A673 (cell line): ENCODE results near the gene SAMD4B. TPM values are rescaled to one million over a fixed set of nuclear protein-coding genes. Genes with fewer than 3 reads are reported as not detected.

Experiments
- BruUV-seq: library from RNA; stranded (reverse); fragments of 400-500 nt; replicated peaks from 2 replicates; lab custom pipeline; 2021; lab: Mats Ljungman, UMichigan
- CTCF ChIA-PET: fragments of 300-600 bp; sonication (Branson Sonifier 250); formaldehyde crosslinking; loops from one replicate; lab custom pipeline; 2022; ENCODE audit warnings: antibody characterized with exemption; lab: Charles Lee
- POLR2A ChIA-PET: fragments of 300-600 bp; sonication (Branson Sonifier 250); formaldehyde crosslinking; loops from one replicate; lab custom pipeline; 2022; ENCODE audit warnings: antibody characterized with exemption; ENCODE audit not compliant: low non-redundant PET; lab: Charles Lee
- DNase-seq: peaks from one replicate; pipeline ENCODE4 v3.0.0-alpha.2; 2015; ENCODE audit warnings: low spot score
- H3K27ac ChIP-seq: fragments of 200-600 bp; sonication (generic); 2 replicates; pipeline ENCODE4 v1.5.1; 2016; ENCODE audit warnings: mixed run types, low read depth, mild to moderate bottlenecking, mixed read lengths, antibody characterized with exemption, low read length; ENCODE audit not compliant: poor library complexity, severe bottlenecking
- H3K27me3 ChIP-seq: fragments of 200-600 bp; sonication (generic); replicated peaks from 2 replicates; pipeline ENCODE4 v1.6.1; 2017; ENCODE audit warnings: mixed run types, low read depth, mild to moderate bottlenecking, mixed read lengths, antibody characterized with exemption, low read length; ENCODE audit not compliant: insufficient read depth, poor library complexity
- H3K36me3 ChIP-seq: fragments of 200-600 bp; sonication (generic); 2 replicates; pipeline ENCODE4 v1.6.1; 2016; ENCODE audit warnings: mixed run types, mild to moderate bottlenecking, mixed read lengths, antibody characterized with exemption, low read length; ENCODE audit not compliant: insufficient read depth, poor library complexity, severe bottlenecking
- H3K4me1 ChIP-seq: fragments of 200-600 bp; sonication (generic); 2 replicates; pipeline ENCODE4 v1.6.1; 2017; ENCODE audit warnings: mixed run types, mild to moderate bottlenecking, mixed read lengths, antibody characterized with exemption, low read length; ENCODE audit not compliant: insufficient read depth, poor library complexity, severe bottlenecking
- H3K4me3 ChIP-seq: fragments of 200-600 bp; sonication (generic); 2 replicates; pipeline ENCODE4 v1.5.1; 2016; ENCODE audit warnings: low read depth, mixed run types, mild to moderate bottlenecking, mixed read lengths, low read length; ENCODE audit not compliant: poor library complexity, severe bottlenecking
- H3K9me3 ChIP-seq: fragments of 200-600 bp; sonication (generic); 2 replicates; pipeline ENCODE4 v1.6.1; 2016; ENCODE audit warnings: mixed run types, low read depth, mild to moderate bottlenecking, mixed read lengths, antibody characterized with exemption, low read length; ENCODE audit not compliant: poor library complexity, severe bottlenecking
- EZH2 ChIP-seq: fragments of 200-600 bp; sonication (generic); IDR thresholded peaks from 2 replicates; pipeline ENCODE4 v1.6.1; 2017; ENCODE audit warnings: borderline replicate concordance, low read depth, mild to moderate bottlenecking, mixed read lengths, antibody characterized with exemption, low read length; ENCODE audit not compliant: poor library complexity, severe bottlenecking
- intact Hi-C: fragments of 100-400 bp; cut with micrococcal nuclease; formaldehyde crosslinking; loops from one replicate; pipeline ENCODE4 v1.10.0; 2022; ENCODE audit not compliant: unreplicated experiment
- total RNA-seq: library from RNA; stranded (reverse); gene quantifications from 2 replicates; pipeline ENCODE4 v1.2.3, GENCODE V29; 2021
- TF ChIP-seq, protein P1 (sequence below): fragments of 300-800, 200-600 bp; sonication (generic); conservative IDR thresholded peaks from 2 replicates; pipeline ENCODE4 v1.5.1; 2017; ENCODE audit warnings: low read depth, mild to moderate bottlenecking, antibody characterized with exemption, low read length, moderate library complexity, mixed read lengths

The SAMD4B gene
- total RNA-seq, 1 experiment from 2014 or later: 168 TPM

DNA sequence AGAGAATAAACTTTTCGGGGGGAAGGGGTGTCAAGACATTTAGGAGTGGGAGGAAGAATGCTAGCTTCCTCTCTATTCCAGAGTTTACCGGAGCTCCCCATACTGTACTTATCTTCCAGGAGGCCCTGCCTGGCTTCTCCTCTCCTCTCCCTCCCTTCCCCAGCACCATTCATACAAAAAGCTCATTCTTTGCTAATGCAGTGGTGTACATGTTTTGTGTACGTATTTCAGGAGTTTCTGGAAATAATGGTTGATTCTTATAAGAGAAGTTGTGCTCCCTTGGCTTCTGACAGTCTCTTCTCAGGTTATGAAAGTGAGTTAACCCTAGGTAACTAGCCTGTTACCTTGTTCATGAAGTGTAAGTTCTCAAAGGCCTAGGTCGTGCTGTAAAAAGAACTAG, 7.1 kb downstream of the SAMD4B start:
- BruUV-seq: no TSS peak
- CTCF ChIA-PET: no interaction called here
- Histone ChIP-seq H3K4me1 (peaks cover 31% of the 10 kb centered on the region), H3K36me3 (peaks cover 34% of the 10 kb centered on the region), H3K27ac (no peak overlapping the region), H3K27me3 (no peaks in the 10 kb centered on the region), H3K9me3 (no peaks in the 10 kb centered on the region), H3K4me3 (no peak overlapping the region)
- intact Hi-C loops: no loop called here
- TF ChIP-seq EZH2: no peak
- TF ChIP-seq, protein P1, sequence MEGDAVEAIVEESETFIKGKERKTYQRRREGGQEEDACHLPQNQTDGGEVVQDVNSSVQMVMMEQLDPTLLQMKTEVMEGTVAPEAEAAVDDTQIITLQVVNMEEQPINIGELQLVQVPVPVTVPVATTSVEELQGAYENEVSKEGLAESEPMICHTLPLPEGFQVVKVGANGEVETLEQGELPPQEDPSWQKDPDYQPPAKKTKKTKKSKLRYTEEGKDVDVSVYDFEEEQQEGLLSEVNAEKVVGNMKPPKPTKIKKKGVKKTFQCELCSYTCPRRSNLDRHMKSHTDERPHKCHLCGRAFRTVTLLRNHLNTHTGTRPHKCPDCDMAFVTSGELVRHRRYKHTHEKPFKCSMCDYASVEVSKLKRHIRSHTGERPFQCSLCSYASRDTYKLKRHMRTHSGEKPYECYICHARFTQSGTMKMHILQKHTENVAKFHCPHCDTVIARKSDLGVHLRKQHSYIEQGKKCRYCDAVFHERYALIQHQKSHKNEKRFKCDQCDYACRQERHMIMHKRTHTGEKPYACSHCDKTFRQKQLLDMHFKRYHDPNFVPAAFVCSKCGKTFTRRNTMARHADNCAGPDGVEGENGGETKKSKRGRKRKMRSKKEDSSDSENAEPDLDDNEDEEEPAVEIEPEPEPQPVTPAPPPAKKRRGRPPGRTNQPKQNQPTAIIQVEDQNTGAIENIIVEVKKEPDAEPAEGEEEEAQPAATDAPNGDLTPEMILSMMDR: no peak
- no peak for DNase-seq
- POLR2A ChIA-PET: no interaction called here

DNA sequence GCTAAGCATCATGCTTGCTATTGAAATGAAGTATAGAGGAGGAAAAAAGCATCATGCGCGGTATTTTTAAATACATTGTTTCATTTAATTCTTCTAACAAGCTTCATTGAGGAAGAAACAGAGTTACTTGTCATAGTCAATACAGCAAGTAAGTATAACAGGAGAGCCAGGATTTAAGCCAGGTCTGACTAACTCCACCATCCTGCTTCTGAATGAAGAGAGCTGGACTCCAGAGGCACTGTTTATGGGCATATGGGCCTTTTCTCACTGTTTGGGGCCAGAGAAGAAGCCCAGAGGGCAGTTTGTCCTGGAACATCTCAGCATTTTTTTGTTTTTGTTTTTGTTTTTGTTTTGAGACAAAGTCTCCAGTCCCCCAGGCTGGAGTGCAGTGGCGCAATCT, 7.9 kb downstream of the SAMD4B start:
- Histone ChIP-seq H3K36me3 (peaks cover 42% of the 10 kb centered on the region), H3K27ac (no peak overlapping the region), H3K27me3 (no peaks in the 10 kb centered on the region), H3K9me3 (no peaks in the 10 kb centered on the region), H3K4me1 (peaks cover 23% of the 10 kb centered on the region), H3K4me3 (no peak overlapping the region)
- ChIA-PET POLR2A (no interaction called here), CTCF (interaction anchor here (0.6 kb wide), 1 partner anchor 1444 kb away, joined by 6 read pairs; the partner anchor contains the start of gene WDR87)
- BruUV-seq: no TSS peak
- TF ChIP-seq, protein P1: no peak
- TF ChIP-seq EZH2: no peak
- DNase-seq: no peak
- intact Hi-C loops: no loop called here

DNA sequence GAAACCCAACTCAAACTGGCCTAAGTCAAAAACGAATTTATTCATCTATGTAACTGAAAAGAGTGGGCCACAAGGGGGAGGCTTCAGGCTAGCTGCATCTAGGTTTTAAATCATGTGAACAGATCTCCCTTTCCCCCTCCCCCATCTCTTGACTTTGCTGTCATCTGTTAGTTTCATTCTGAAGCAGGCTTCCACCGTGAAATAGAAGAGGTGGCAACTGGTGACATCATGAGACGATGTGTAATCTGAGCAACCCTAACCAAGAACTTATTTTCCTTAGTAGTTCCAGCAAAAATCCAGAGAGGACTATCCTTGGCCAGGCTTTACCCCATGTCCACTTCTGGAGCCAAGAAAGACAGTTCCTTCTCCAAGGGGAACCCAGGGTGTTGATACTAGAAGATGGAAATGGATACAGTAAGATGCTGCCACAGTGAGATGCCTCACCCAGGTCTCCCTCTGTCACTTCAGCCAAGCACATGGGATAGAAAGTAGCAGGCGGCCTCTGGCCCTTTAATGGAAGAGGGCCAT, 9.4 kb downstream of the SAMD4B start:
- H3K4me1 ChIP-seq: peaks cover 11% of the 10 kb centered on the region
- no peak overlapping the region for H3K4me3 ChIP-seq
- TF ChIP-seq, protein P1: no peak
- TF ChIP-seq EZH2: no peak
- no peaks in the 10 kb centered on the region for H3K27me3 ChIP-seq
- CTCF ChIA-PET: no interaction called here
- no TSS peak for BruUV-seq
- H3K9me3 ChIP-seq: no peaks in the 10 kb centered on the region
- peaks cover 57% of the 10 kb centered on the region for H3K36me3 ChIP-seq
- DNase-seq: no peak
- intact Hi-C loops: no loop called here
- H3K27ac ChIP-seq: no peak overlapping the region
- POLR2A ChIA-PET: no interaction called here
